Esophagus squamous epithelium (tissue), 5 donors: ENCODE data around the gene RTN1. TPM values are rescaled to one million over a fixed set of nuclear protein-coding genes. Genes with fewer than 3 reads are reported as not detected.

Source experiments
- DNase-seq: peaks from one replicate; lab custom pipeline; 2025; lab: John Stamatoyannopoulos, UW
- H3K27ac ChIP-seq, 4 donors: fragments of 200-600 bp; sonication (generic); one replicate each; pipeline ENCODE4 v1.5.1; 2016 to 2019; ENCODE audit warnings: mild to moderate bottlenecking in 1 of 4
- H3K27me3 ChIP-seq, 4 donors: fragments of 200-600 bp; sonication (generic); 1 replicate in 3 of 4; 2 replicates in 1 of 4; pipeline versions ENCODE4 v1.5.1 to v1.6.0; 2017 to 2021; ENCODE audit warnings: antibody characterized with exemption in 1 of 4
- H3K36me3 ChIP-seq, 3 donors: fragments of 200-600 bp; sonication (generic); one replicate each; pipeline ENCODE4 v1.5.1; 2016 to 2019
- H3K4me1 ChIP-seq, 3 donors: fragments of 200-600 bp; sonication (generic); one replicate each; pipeline ENCODE4 v1.5.1; 2017 to 2019
- H3K4me3 ChIP-seq, 4 donors: fragments of 200-600 bp; sonication (generic); 1 replicate in 3 of 4; 2 replicates in 1 of 4; pipeline ENCODE4 v1.5.1; 2016 to 2019; ENCODE audit warnings: mild to moderate bottlenecking in 2 of 4, moderate library complexity in 1 of 4
- H3K9me3 ChIP-seq, 3 donors: fragments of 200-600 bp; sonication (generic); one replicate each; pipeline ENCODE4 v1.5.1; 2016 to 2019
- POLR2A ChIP-seq, 4 donors: fragments of 450-650 bp; IDR thresholded peaks; one replicate each; pipeline ENCODE4 v1.6.1; 2017; ENCODE audit warnings: antibody characterized with exemption in 4 of 4, mild to moderate bottlenecking in 4 of 4, moderate library complexity in 3 of 4
- WGBS, 2 donors: methylation state at CpG; one replicate each; pipeline ENCODE4 v1.1.5; 2018; 5-methylcytosine and 5-hydroxymethylcytosine counted together
- intact Hi-C: fragments of 100-400 bp; cut with DNase I; formaldehyde crosslinking; loops from one replicate; pipeline ENCODE4 v1.15.0; 2022
- total RNA-seq, 4 donors: library from RNA; depleted of rRNA; stranded (reverse); fragments of >200 nt; gene quantifications; one replicate each; pipeline ENCODE4 v1.1.0, GENCODE V29; 2016
- TF ChIP-seq, protein P1 (sequence below), 6 experiments: fragments of 450-650 bp in 4 of 6; fragments of 200-600 bp in 2 of 6; sonication (generic) in 2 of 6; IDR thresholded peaks; one replicate each; pipeline ENCODE4 v1.5.1; 2016 to 2019; ENCODE audit warnings: antibody characterized with exemption in 6 of 6, mild to moderate bottlenecking in 4 of 6, moderate library complexity in 4 of 6
- donor health status: DM: yes; HTN: yes; CAD: no.

Gene RTN1
- total RNA-seq, 4 donors from 2014 or later = 0.15 to 2.3 (median 0.91) TPM

DNA sequence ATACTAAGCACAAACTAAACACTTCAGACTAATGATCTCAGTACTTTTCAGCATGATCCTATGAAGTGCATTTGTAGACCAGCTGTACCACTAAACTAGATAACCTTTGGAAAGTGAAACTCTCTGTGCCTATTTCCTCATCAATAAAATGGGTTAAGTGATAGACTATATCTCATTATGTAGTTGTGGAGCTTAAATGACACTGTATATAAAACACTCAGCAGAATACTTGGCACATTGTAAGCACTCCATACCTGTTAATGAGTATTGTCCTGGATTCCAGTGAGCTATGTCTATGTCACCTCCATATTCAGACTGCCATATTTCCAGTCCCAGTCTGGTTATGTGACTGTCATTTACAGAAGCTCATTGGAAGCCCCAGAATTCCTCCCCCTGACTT lies 44.4 kb downstream of the RTN1 start:
- no peaks in the 10 kb centered on the region for H3K36me3 ChIP-seq
- no peak overlapping the region for H3K4me3 ChIP-seq
- intact Hi-C loops = no loop called here
- TF ChIP-seq, protein P1, sequence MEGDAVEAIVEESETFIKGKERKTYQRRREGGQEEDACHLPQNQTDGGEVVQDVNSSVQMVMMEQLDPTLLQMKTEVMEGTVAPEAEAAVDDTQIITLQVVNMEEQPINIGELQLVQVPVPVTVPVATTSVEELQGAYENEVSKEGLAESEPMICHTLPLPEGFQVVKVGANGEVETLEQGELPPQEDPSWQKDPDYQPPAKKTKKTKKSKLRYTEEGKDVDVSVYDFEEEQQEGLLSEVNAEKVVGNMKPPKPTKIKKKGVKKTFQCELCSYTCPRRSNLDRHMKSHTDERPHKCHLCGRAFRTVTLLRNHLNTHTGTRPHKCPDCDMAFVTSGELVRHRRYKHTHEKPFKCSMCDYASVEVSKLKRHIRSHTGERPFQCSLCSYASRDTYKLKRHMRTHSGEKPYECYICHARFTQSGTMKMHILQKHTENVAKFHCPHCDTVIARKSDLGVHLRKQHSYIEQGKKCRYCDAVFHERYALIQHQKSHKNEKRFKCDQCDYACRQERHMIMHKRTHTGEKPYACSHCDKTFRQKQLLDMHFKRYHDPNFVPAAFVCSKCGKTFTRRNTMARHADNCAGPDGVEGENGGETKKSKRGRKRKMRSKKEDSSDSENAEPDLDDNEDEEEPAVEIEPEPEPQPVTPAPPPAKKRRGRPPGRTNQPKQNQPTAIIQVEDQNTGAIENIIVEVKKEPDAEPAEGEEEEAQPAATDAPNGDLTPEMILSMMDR (IDR thresholded peaks at IDR 0.05) = no peak
- no peak for TF ChIP-seq POLR2A (IDR thresholded peaks at IDR 0.05)
- no peak overlapping the region for H3K27ac ChIP-seq
- H3K4me1 ChIP-seq = no peaks in the 10 kb centered on the region
- no peaks in the 10 kb centered on the region for H3K27me3 ChIP-seq
- no peak for DNase-seq
- no peaks in the 10 kb centered on the region for H3K9me3 ChIP-seq

DNA sequence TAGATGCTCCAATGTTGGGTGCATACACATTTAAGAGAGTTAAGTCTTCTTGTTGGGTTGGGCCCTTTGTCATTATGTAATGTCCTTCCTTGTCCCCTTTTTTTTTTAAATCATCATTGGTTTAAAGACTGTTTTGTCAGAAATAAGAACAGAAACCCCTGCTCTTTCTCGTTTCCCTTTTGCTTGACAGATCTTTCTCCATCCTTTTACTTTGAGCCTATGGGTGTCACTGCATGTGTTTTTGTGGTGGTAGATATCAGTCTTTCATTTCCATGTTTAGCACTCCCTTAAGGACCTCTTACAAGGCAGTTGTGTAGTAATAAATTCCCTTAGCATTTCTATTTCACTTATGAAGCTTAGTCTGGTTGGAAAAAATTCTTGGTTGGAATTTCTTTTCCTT lies 47.4 kb downstream of the RTN1 start:
- TF ChIP-seq, protein P1 (IDR thresholded peaks at IDR 0.05) = no peak
- no peak for TF ChIP-seq POLR2A (IDR thresholded peaks at IDR 0.05)
- intact Hi-C loops = no loop called here
- 38 to 57% methylated on average over 1 of the region's 1 CpG for WGBS, 2 donors
- H3K36me3 ChIP-seq = no peaks in the 10 kb centered on the region
- no peak for DNase-seq
- no peaks in the 10 kb centered on the region for H3K4me1 ChIP-seq
- H3K27ac ChIP-seq = no peak overlapping the region
- no peaks in the 10 kb centered on the region for H3K27me3 ChIP-seq
- H3K9me3 ChIP-seq = no peaks in the 10 kb centered on the region
- H3K4me3 ChIP-seq = no peak overlapping the region

DNA sequence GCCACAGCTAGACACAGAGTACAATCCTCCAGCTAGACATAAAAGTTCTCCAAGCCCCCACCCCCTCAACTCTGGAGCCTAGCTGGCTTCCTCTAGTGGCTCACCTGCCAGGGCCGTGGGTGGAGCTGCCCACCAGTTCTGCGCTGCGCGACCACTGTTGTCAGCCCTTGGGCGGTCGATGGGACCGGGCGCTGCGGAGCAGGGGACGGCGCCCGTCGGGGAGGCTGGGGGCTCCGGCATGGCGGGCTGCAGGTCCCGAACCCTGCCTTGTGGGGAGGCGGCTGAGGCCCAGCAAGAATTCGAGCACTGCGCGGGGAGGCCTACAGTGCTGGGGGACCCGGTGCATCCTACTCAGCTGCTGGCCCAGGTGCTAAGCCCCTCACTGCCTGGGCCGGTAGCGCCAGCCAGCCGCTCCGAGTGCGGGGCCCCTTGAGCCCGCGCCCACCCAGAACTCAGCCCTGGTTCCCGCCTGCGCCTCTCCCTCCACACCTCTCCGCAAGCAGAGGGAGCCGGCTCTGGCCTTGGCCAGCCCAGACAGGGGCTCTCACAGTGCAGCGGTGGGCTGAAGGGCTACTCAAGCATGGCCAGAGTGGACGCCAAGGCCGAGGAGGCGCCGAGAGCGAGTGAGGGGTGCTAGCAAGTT lies 51.0 kb downstream of the RTN1 start:
- TF ChIP-seq POLR2A (IDR thresholded peaks at IDR 0.05) = no peak
- TF ChIP-seq, protein P1 (IDR thresholded peaks at IDR 0.05) = no peak
- no peak overlapping the region for H3K27ac ChIP-seq
- intact Hi-C loops = no loop called here
- no peaks in the 10 kb centered on the region for H3K36me3 ChIP-seq
- H3K27me3 ChIP-seq = no peaks in the 10 kb centered on the region
- DNase-seq = no peak
- WGBS, 2 donors = 95 to 99% methylated on average over 10 to 25 of the region's 38 CpGs
- H3K4me3 ChIP-seq = no peak overlapping the region
- no peaks in the 10 kb centered on the region for H3K4me1 ChIP-seq
- H3K9me3 ChIP-seq = no peaks in the 10 kb centered on the region

DNA sequence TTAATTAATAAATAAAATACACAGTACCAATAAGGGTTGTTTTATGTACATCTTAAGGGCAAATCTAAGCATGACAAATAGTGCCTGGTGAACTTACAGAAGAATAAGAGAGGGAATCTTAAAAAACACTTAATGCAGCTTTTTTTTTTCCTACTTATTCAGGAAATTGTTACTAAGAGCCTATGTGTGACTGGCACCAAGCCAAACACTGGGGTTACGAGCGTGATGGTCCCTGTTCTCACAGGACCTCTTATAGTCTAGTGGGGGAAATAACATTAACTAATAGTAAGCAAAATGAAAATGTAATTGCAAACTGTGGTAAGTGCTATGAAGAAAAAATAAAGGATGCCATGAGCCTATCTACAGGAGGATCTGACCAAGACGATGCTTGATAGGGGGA lies 53.6 kb downstream of the RTN1 start:
- no peak overlapping the region for H3K27ac ChIP-seq
- H3K4me3 ChIP-seq = no peak overlapping the region
- H3K9me3 ChIP-seq = no peaks in the 10 kb centered on the region
- intact Hi-C loops = no loop called here
- no peaks in the 10 kb centered on the region for H3K4me1 ChIP-seq
- no peaks in the 10 kb centered on the region for H3K36me3 ChIP-seq
- no peak for DNase-seq
- WGBS, 2 donors = 27 to 43% methylated on average over 3 of the region's 3 CpGs
- no peak for TF ChIP-seq POLR2A (IDR thresholded peaks at IDR 0.05)
- TF ChIP-seq, protein P1 (IDR thresholded peaks at IDR 0.05) = no peak
- H3K27me3 ChIP-seq = no peaks in the 10 kb centered on the region

DNA sequence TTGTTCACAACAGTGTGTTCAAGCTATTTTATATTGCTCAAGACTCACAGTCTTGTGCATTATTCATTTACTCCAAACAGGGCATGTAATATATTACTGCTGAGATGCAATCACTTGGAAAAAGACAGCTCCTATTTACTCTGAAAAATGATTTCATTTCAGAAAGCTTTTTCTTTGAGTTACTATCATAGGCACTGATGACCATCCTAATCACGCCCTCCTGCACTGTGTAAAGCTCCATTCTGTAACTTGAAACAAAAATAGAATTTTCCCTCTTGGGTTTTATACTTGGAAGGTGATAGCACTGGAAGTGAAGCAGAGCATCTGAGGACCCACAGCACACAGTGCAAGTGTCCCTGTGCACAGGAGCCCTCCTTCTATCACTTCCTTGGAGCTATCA lies 55.6 kb downstream of the RTN1 start:
- WGBS, 2 donors = 55 to 58% methylated on average over 1 of the region's 1 CpG
- DNase-seq = no peak

More for the DNA sequence above, 55.6 kb downstream of the RTN1 start:
- Histone ChIP-seq H3K36me3 (no peaks in the 10 kb centered on the region), H3K27me3 (no peaks in the 10 kb centered on the region), H3K27ac (no peak overlapping the region), H3K4me1 (no peaks in the 10 kb centered on the region), H3K4me3 (no peak overlapping the region), H3K9me3 (no peaks in the 10 kb centered on the region)
- TF ChIP-seq POLR2A (IDR thresholded peaks at IDR 0.05) = no peak
- TF ChIP-seq, protein P1 (IDR thresholded peaks at IDR 0.05) = no peak
- intact Hi-C loops = no loop called here
